ENCODE results near the gene CEP97.

CEP97 gene

DNA sequence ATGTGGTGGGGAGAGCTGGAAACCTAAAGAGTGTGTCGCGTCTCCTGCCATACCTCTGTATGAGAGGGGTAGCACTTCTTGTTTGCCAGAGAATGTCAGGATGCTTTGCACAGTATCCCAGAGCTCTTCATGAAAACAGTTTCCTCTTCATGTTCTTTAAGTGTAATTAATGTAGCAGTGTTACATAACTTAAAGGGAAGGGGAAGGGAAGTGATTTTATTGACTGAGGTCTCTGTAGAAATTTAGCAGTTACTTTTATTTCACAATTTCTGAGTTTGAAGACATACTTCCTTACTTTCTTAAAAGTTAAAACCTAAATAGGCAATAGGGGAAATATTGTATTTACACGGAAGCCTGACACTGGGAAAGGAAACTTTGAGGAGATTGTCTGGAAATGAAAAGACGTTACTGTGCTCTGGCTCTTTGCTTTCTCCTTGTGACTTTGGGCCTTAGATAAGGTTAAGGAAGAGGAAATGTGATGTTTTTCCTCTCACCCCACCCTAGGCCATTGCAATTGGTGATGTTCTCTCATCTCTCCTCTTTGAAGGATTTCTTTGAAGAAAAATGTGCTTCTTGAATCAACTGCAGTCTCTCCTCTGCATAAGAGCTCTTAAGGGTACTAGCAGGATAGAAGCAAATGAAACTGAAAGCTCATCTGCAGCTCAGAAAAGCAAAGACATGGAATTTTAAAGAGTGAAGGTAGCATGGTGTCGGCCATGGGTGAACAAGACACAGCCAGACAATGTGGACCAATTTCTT is 60.6 kb downstream of the CEP97 start:
- H3K36me3 ChIP-seq (ENCODE audit: insufficient read depth, low read length) = peaks cover 61% of the 10 kb centered on the region
- H3K27me3 ChIP-seq (ENCODE audit: control insufficient read depth, insufficient read depth, low read length) = no peaks in the 10 kb centered on the region
- no peak overlapping the region for H3K4me2 ChIP-seq (ENCODE audit: low read length)
- H3K9me3 ChIP-seq (replicated peaks; ENCODE audit: low read length) = no peaks in the 10 kb centered on the region
- no peak overlapping the region for H3K9ac ChIP-seq (ENCODE audit: low read depth, low read length)
- no peak overlapping the region for H3K4me3 ChIP-seq (ENCODE audit: low read length)
- peaks cover 17% of the 10 kb centered on the region for H3K4me1 ChIP-seq (ENCODE audit: control insufficient read depth, insufficient read depth, low read length)

DNA sequence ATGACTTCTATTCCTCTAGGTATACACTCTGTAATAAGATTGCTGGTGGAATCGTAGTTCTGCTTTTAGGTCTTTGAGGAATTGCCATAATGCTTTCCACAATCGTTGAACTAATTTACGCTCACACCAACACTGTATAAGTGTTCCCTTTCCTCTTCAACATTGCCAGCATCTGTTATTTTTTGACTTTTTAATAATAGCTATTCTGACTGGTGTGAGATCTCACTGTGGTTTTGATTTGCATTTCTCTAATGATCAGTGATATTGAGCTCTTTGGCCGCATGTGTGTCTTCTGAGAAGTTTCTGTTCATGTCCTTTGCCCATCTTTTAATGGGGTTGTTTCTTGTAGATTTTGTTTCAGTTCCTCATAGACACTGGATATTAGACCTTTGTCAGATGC is 67.4 kb downstream of the CEP97 start:
- peaks cover 75% of the 10 kb centered on the region for H3K36me3 ChIP-seq (ENCODE audit: insufficient read depth, low read length)
- H3K9me3 ChIP-seq (replicated peaks; ENCODE audit: low read length) = no peaks in the 10 kb centered on the region
- H3K4me2 ChIP-seq (ENCODE audit: low read length) = no peak overlapping the region
- no peak overlapping the region for H3K4me3 ChIP-seq (ENCODE audit: low read length)
- H3K4me1 ChIP-seq (ENCODE audit: control insufficient read depth, insufficient read depth, low read length) = no peaks in the 10 kb centered on the region
- no peak overlapping the region for H3K9ac ChIP-seq (ENCODE audit: low read depth, low read length)
- no peaks in the 10 kb centered on the region for H3K27me3 ChIP-seq (ENCODE audit: control insufficient read depth, insufficient read depth, low read length)

DNA sequence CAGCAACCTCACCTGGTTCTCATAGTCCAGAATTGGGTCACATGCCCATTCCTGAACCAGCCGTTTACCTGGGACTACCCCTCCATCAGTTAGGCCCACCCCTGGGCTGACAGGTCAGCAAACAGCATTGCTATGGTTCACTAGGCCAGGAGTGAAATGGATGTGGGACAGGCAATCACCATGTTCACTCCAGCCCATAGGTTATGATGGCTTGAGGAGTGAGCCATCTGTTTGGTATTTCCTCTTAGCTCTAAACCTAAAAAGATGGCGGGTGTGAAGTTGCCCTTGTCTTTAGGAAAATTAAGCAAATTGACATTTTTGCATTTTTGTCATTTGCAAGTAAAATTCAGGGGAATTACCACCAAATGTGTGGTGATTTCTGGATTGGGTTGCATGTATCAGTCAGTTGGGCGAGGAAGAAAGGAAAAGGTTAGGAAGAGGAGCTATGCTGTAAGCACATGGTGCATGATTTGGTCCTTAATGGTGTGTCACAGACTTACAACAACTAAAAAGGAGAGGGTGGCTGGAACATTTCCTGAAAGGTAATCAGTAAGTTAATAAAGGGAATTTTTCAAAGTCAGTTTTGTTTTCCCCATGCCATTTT is 71.8 kb downstream of the CEP97 start:
- Histone ChIP-seq H3K4me2 (ENCODE audit: low read length) (no peak overlapping the region), H3K36me3 (ENCODE audit: insufficient read depth, low read length) (peaks cover 49% of the 10 kb centered on the region), H3K27me3 (ENCODE audit: control insufficient read depth, insufficient read depth, low read length) (no peaks in the 10 kb centered on the region), H3K4me1 (ENCODE audit: control insufficient read depth, insufficient read depth, low read length) (no peaks in the 10 kb centered on the region), H3K9ac (ENCODE audit: low read depth, low read length) (no peak overlapping the region), H3K9me3 (replicated peaks; ENCODE audit: low read length) (no peaks in the 10 kb centered on the region), H3K4me3 (ENCODE audit: low read length) (no peak overlapping the region)

GRCh38 chr3:101801174-101801573 is 76.8 kb downstream of the CEP97 start:
- Histone ChIP-seq H3K4me2 (ENCODE audit: low read length) (no peak overlapping the region), H3K4me1 (ENCODE audit: control insufficient read depth, insufficient read depth, low read length) (no peaks in the 10 kb centered on the region), H3K9me3 (replicated peaks; ENCODE audit: low read length) (no peaks in the 10 kb centered on the region), H3K9ac (ENCODE audit: low read depth, low read length) (no peak overlapping the region), H3K4me3 (ENCODE audit: low read length) (no peak overlapping the region), H3K27me3 (ENCODE audit: control insufficient read depth, insufficient read depth, low read length) (no peaks in the 10 kb centered on the region), H3K36me3 (ENCODE audit: insufficient read depth, low read length) (peaks cover 25% of the 10 kb centered on the region)

GRCh38 chr3:101802179-101802578 is 77.8 kb downstream of the CEP97 start:
- no peak overlapping the region for H3K9ac ChIP-seq (ENCODE audit: low read depth, low read length)
- peaks cover 20% of the 10 kb centered on the region for H3K36me3 ChIP-seq (ENCODE audit: insufficient read depth, low read length)
- H3K9me3 ChIP-seq (replicated peaks; ENCODE audit: low read length) = no peaks in the 10 kb centered on the region
- H3K4me1 ChIP-seq (ENCODE audit: control insufficient read depth, insufficient read depth, low read length) = no peaks in the 10 kb centered on the region
- H3K4me3 ChIP-seq (ENCODE audit: low read length) = no peak overlapping the region
- no peaks in the 10 kb centered on the region for H3K27me3 ChIP-seq (ENCODE audit: control insufficient read depth, insufficient read depth, low read length)
- no peak overlapping the region for H3K4me2 ChIP-seq (ENCODE audit: low read length)

GRCh38 chr3:101803173-101803782 is 78.9 kb downstream of the CEP97 start:
- H3K4me2 ChIP-seq (ENCODE audit: low read length) = no peak overlapping the region
- H3K36me3 ChIP-seq (ENCODE audit: insufficient read depth, low read length) = peaks cover 25% of the 10 kb centered on the region
- no peak overlapping the region for H3K9ac ChIP-seq (ENCODE audit: low read depth, low read length)
- H3K4me1 ChIP-seq (ENCODE audit: control insufficient read depth, insufficient read depth, low read length) = no peaks in the 10 kb centered on the region
- H3K27me3 ChIP-seq (ENCODE audit: control insufficient read depth, insufficient read depth, low read length) = no peaks in the 10 kb centered on the region
- H3K9me3 ChIP-seq (replicated peaks; ENCODE audit: low read length) = no peaks in the 10 kb centered on the region
- H3K4me3 ChIP-seq (ENCODE audit: low read length) = no peak overlapping the region

DNA sequence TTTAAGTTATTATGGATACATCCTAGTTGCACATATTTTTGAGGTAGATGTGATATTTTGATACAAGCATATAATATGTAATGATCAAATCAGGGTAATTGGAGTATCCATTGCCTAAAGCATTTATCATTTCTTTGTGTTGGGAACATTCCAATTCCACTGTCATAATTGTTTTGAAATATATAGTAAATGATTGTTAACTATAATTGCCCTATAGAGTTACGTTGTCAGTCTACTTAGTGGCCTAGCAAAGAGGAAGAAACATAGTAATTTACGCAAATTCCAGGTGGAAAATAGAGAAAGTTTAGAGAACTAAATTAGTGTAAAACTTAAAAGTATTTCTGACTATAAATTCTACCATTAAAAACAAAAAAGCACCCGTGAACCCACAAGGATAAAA is 79.5 kb downstream of the CEP97 start:
- no peak overlapping the region for H3K4me3 ChIP-seq (ENCODE audit: low read length)
- no peaks in the 10 kb centered on the region for H3K27me3 ChIP-seq (ENCODE audit: control insufficient read depth, insufficient read depth, low read length)
- H3K9ac ChIP-seq (ENCODE audit: low read depth, low read length) = no peak overlapping the region
- peaks cover 22% of the 10 kb centered on the region for H3K36me3 ChIP-seq (ENCODE audit: insufficient read depth, low read length)
- peaks cover 2% of the 10 kb centered on the region for H3K4me1 ChIP-seq (ENCODE audit: control insufficient read depth, insufficient read depth, low read length)
- H3K9me3 ChIP-seq (replicated peaks; ENCODE audit: low read length) = no peaks in the 10 kb centered on the region
- no peak overlapping the region for H3K4me2 ChIP-seq (ENCODE audit: low read length)

- Histone ChIP-seq H3K4me3 (ENCODE audit: low read length) (no peak overlapping the region), H3K4me2 (ENCODE audit: low read length) (no peak overlapping the region), H3K9ac (ENCODE audit: low read depth, low read length) (no peak overlapping the region), H3K36me3 (ENCODE audit: insufficient read depth, low read length) (peaks cover 19% of the 10 kb centered on the region), H3K4me1 (ENCODE audit: control insufficient read depth, insufficient read depth, low read length) (peaks cover 14% of the 10 kb centered on the region), H3K9me3 (replicated peaks; ENCODE audit: low read length) (no peaks in the 10 kb centered on the region), H3K27me3 (ENCODE audit: control insufficient read depth, insufficient read depth, low read length) (no peaks in the 10 kb centered on the region)
Observed at GRCh38 chr3:101806491-101806890, 82.1 kb downstream of the CEP97 start.

DNA sequence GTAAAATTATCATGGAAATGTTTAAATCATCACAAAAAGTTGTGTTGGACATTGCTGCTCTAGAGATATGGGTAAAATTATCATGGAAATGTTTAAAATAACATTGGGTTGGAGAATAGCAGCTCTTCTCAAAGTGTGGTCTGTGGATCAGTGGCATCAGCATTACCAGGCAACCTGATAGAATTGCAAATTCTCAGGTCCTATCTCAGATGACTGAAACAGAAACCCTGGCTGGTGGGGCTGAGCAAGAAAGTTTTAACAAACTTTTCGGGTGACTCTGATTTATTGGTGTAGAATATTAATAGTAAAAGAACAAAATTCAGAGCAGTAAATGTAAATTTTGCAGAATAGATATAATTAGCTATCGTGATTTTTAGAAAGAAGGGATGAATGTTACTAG is 83.5 kb downstream of the CEP97 start:
- Histone ChIP-seq H3K9me3 (replicated peaks; ENCODE audit: low read length) (no peaks in the 10 kb centered on the region), H3K36me3 (ENCODE audit: insufficient read depth, low read length) (peaks cover 15% of the 10 kb centered on the region), H3K27me3 (ENCODE audit: control insufficient read depth, insufficient read depth, low read length) (no peaks in the 10 kb centered on the region), H3K4me3 (ENCODE audit: low read length) (no peak overlapping the region), H3K4me1 (ENCODE audit: control insufficient read depth, insufficient read depth, low read length) (peaks cover 14% of the 10 kb centered on the region), H3K4me2 (ENCODE audit: low read length) (no peak overlapping the region), H3K9ac (ENCODE audit: low read depth, low read length) (no peak overlapping the region)

DNA sequence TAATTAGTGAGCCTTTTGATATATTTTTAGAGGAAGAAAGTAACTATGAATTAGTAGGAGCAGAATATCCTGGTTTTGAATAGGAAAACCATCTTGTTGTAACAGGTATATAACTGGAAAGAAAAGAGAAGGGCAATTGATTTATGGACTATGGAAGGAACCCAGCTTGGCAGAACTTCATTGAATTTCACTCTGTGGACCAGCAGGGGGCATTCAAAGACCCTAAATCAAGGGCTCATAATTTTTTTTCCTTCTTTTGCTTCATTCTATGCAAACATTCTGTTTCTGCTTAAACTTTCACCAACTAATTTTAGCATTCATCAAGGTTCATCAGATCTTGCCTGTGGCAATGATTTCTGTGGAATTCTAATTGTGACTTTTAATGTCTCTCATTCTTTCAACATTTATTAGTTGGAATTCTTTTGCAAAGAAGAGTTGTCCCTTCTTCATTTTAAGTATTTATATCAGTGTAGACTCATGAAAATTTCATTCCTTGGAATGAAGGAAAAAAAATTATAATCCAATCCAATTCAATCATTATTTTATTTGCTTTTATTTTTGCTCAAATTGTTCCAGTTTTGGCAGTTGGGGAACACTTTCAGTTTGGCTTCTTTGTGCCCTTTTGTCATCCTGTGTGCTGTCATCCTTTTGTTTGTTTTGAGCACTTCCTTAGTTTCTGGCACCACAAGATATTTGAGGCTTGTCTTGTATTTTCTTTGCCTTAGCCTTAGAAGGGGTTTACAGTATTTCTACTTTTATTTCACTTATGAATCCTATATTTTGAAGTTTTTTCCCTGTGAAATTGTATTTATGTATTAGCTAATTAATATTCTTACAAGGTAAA is 85.0 kb downstream of the CEP97 start:
- Histone ChIP-seq H3K9me3 (replicated peaks; ENCODE audit: low read length) (no peaks in the 10 kb centered on the region), H3K4me2 (ENCODE audit: low read length) (peak overlapping the region; percentile 26), H3K27me3 (ENCODE audit: control insufficient read depth, insufficient read depth, low read length) (no peaks in the 10 kb centered on the region), H3K9ac (ENCODE audit: low read depth, low read length) (peak overlapping the region; percentile 68), H3K4me1 (ENCODE audit: control insufficient read depth, insufficient read depth, low read length) (peaks cover 20% of the 10 kb centered on the region), H3K4me3 (ENCODE audit: low read length) (no peak overlapping the region), H3K36me3 (ENCODE audit: insufficient read depth, low read length) (peaks cover 7% of the 10 kb centered on the region)

DNA sequence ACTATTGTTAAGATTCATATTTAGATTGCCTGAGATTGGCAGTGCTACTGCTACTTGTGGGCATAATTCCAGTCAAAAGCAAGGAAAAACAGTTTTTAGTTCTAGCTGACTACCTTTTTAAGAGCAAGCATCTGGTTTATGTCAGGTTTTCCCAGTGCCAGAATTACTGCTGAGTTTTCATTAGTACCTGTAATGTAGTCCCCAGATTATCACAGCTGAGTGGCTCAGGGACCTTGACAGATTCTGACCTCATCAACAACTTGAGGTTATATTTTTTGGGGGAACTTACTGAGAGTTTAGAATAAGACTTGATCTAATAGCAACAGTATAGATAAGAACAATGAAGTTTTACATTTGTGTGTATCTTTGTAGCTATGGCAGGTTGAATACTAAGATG is 85.6 kb downstream of the CEP97 start:
- H3K4me3 ChIP-seq (ENCODE audit: low read length) = no peak overlapping the region
- no peaks in the 10 kb centered on the region for H3K9me3 ChIP-seq (replicated peaks; ENCODE audit: low read length)
- H3K9ac ChIP-seq (ENCODE audit: low read depth, low read length) = peak overlapping the region; percentile 68
- no peaks in the 10 kb centered on the region for H3K27me3 ChIP-seq (ENCODE audit: control insufficient read depth, insufficient read depth, low read length)
- H3K4me1 ChIP-seq (ENCODE audit: control insufficient read depth, insufficient read depth, low read length) = peaks cover 21% of the 10 kb centered on the region
- H3K4me2 ChIP-seq (ENCODE audit: low read length) = peak overlapping the region; percentile 26
- peaks cover 7% of the 10 kb centered on the region for H3K36me3 ChIP-seq (ENCODE audit: insufficient read depth, low read length)
